ENCODE data around the gene POLR1E. TPM values are rescaled to one million over a fixed set of nuclear protein-coding genes. Genes with fewer than 3 reads are reported as not detected.
"Not testable (repeated sequence)": the region's sequence is repeated elsewhere in the genome, so short reads cannot be mapped to it uniquely, and the experiment has no call there.

Gene POLR1E
- total RNA-seq, 1 donor from 2014 or later: 38.6 TPM

DNA sequence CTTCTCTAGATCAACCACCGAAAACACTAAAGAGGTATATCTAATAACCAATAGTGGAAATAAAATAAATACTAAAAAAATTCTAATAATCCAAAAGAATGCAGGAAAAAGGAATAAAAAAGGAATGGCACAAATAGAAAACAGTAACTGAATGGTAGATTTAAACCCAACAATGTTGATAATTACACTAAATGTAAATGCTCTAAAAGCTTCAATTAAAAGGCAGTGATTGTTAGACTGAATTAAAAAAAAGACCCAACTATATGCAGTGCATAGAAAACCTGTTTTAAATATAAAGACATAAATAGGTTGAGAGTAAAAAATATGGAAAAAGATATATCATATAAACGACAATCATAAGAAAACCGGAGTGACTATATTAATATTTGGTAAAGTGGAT, 11.3 kb upstream of the POLR1E start:
- no peaks in the 10 kb centered on the region for H3K36me3 Mint-ChIP-seq
- H3K27ac Mint-ChIP-seq: no peak overlapping the region
- no peak for DNase-seq (ENCODE audit: low spot score)
- Histone ChIP-seq H3K4me1 (peaks cover 16% of the 10 kb centered on the region), H3K4me3 (no peak overlapping the region), H3K36me3 (no peaks in the 10 kb centered on the region), H2AFZ (replicated peaks) (no peak overlapping the region), H3K4me2 (no peak overlapping the region), H3K9ac (no peak overlapping the region), H3K27ac (no peak overlapping the region), H3K9me3 (ENCODE audit: low read depth) (peaks cover 8% of the 10 kb centered on the region), H4K20me1 (ENCODE audit: low read depth) (no peaks in the 10 kb centered on the region), H3F3A (ENCODE audit: low read depth) (peaks cover 32% of the 10 kb centered on the region), H3K27me3 (no peaks in the 10 kb centered on the region), H3K79me2 (ENCODE audit: low read depth) (no peaks in the 10 kb centered on the region)
- H3K4me1 Mint-ChIP-seq: peaks cover 18% of the 10 kb centered on the region
- peaks cover 14% of the 10 kb centered on the region for H3K27me3 Mint-ChIP-seq (ENCODE audit: insufficient read depth, low read depth)
- no peak overlapping the region for H3K4me3 Mint-ChIP-seq
- peaks cover 25% of the 10 kb centered on the region for H3K9me3 Mint-ChIP-seq
- no peak for TF ChIP-seq EZH2 (IDR thresholded peaks at IDR 0.05)
- TF ChIP-seq, protein P1, sequence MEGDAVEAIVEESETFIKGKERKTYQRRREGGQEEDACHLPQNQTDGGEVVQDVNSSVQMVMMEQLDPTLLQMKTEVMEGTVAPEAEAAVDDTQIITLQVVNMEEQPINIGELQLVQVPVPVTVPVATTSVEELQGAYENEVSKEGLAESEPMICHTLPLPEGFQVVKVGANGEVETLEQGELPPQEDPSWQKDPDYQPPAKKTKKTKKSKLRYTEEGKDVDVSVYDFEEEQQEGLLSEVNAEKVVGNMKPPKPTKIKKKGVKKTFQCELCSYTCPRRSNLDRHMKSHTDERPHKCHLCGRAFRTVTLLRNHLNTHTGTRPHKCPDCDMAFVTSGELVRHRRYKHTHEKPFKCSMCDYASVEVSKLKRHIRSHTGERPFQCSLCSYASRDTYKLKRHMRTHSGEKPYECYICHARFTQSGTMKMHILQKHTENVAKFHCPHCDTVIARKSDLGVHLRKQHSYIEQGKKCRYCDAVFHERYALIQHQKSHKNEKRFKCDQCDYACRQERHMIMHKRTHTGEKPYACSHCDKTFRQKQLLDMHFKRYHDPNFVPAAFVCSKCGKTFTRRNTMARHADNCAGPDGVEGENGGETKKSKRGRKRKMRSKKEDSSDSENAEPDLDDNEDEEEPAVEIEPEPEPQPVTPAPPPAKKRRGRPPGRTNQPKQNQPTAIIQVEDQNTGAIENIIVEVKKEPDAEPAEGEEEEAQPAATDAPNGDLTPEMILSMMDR (IDR thresholded peaks at IDR 0.05): no peak
- TF ChIP-seq EZH2phosphoT487 (IDR thresholded peaks at IDR 0.05): no peak

DNA sequence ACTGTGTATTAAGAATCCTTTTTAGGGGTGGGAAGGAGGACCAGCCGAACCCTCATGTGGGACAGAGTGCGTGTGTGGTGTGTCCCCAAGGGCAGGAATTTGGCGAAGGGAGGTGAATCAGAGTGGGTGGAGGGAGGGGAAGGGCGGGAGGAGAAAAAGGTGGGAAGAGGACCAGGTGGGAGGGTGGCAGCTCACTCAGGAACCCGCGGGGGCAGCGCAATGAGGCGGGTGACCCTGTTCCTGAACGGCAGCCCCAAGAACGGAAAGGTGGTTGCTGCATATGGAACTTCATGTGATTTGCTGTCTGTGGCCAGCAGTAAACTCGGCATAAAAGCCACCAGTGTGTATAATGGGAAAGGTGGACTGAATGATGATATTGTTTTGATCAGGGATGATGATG, 8.8 kb upstream of the POLR1E start:
- no peak overlapping the region for H3K4me3 Mint-ChIP-seq

DNA sequence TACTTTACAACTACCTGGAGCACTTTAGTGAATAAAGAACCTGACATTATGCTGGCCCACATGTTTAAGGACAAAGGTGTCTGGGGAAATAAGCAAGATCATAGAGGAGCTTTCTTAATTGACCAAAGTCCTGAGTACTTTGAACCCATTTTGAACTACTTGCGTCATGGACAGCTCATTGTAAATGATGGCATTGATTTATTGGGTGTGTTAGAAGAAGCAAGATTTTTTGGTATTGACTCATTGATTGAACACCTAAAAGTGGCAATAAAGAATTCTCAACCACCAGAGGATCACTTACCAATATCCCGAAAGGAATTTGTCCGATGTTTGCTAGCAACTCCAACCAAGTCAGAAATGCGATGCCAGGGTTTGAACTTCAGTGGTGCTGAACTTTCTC, 8.3 kb upstream of the POLR1E start:
- not testable (repeated sequence) for H3K79me2 ChIP-seq (ENCODE audit: low read depth); DNase-seq (ENCODE audit: low spot score); H3K4me3 ChIP-seq; H3K4me2 ChIP-seq; H3K27ac ChIP-seq; H3K36me3 ChIP-seq; H3K36me3 Mint-ChIP-seq; H3K9me3 ChIP-seq (ENCODE audit: low read depth); H3K27me3 ChIP-seq; H2AFZ ChIP-seq (replicated peaks); H4K20me1 ChIP-seq (ENCODE audit: low read depth); H3K4me3 Mint-ChIP-seq; H3K4me1 Mint-ChIP-seq; H3K4me1 ChIP-seq; H3K9ac ChIP-seq; H3K27ac Mint-ChIP-seq
- Mint-ChIP-seq H3K9me3 (peaks cover 24% of the 10 kb centered on the region), H3K27me3 (ENCODE audit: insufficient read depth, low read depth) (peaks cover 11% of the 10 kb centered on the region)
- H3F3A ChIP-seq (ENCODE audit: low read depth): peaks cover 18% of the 10 kb centered on the region

More for the DNA sequence above, 8.8 kb upstream of the POLR1E start:
- H3K4me1 ChIP-seq: peaks cover 6% of the 10 kb centered on the region
- no peaks in the 10 kb centered on the region for H3K36me3 ChIP-seq
- no peaks in the 10 kb centered on the region for H4K20me1 ChIP-seq (ENCODE audit: low read depth)
- no peak overlapping the region for H3K27ac Mint-ChIP-seq
- no peaks in the 10 kb centered on the region for H3K79me2 ChIP-seq (ENCODE audit: low read depth)
- H3K4me2 ChIP-seq: no peak overlapping the region
- no peak for DNase-seq (ENCODE audit: low spot score)
- H3K27me3 ChIP-seq: no peaks in the 10 kb centered on the region
- TF ChIP-seq EZH2phosphoT487 (IDR thresholded peaks at IDR 0.05): no peak
- no peak for TF ChIP-seq EZH2 (IDR thresholded peaks at IDR 0.05)
- TF ChIP-seq, protein P1 (IDR thresholded peaks at IDR 0.05): no peak
- no peak overlapping the region for H2AFZ ChIP-seq (replicated peaks)
- no peak overlapping the region for H3K4me3 ChIP-seq
- peaks cover 23% of the 10 kb centered on the region for H3F3A ChIP-seq (ENCODE audit: low read depth)
- peaks cover 8% of the 10 kb centered on the region for H3K9me3 ChIP-seq (ENCODE audit: low read depth)
- H3K9ac ChIP-seq: no peak overlapping the region
- no peaks in the 10 kb centered on the region for H3K36me3 Mint-ChIP-seq
- H3K27me3 Mint-ChIP-seq (ENCODE audit: insufficient read depth, low read depth): peaks cover 14% of the 10 kb centered on the region
- H3K27ac ChIP-seq: no peak overlapping the region
- H3K9me3 Mint-ChIP-seq: peaks cover 25% of the 10 kb centered on the region
- H3K4me1 Mint-ChIP-seq: peaks cover 12% of the 10 kb centered on the region

DNA sequence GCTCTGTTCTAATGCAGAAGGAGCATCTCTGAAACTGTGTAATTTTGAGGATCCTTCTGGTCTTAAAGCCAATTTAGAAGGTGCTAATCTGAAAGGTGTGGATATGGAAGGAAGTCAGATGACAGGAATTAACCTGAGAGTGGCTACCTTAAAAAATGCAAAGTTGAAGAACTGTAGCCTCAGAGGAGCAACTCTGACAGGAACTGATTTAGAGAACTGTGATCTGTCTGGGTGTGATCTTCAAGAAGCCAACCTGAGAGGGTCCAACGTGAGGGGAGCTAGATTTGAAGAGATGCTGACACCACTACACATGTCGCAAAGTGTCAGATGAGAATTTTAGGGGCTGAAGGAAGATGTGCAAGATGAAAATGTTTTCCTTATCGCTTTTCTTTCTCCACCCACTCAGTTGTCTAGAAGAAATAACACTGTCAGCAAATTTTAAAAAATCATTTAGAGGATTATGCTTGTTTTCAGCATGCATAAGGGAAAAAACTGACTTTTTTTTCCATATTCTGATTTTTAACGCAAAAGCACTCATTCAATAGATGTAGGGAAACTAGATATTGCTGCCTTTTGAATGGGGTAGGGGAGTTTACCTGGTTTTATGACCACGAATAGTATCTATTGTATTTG, 7.6 kb upstream of the POLR1E start:
- H3K9me3 Mint-ChIP-seq: peaks cover 22% of the 10 kb centered on the region
- DNase-seq (ENCODE audit: low spot score); H3K4me3 Mint-ChIP-seq: not testable (repeated sequence)

More for the DNA sequence above, 7.6 kb upstream of the POLR1E start:
- H3K4me3 ChIP-seq; H3K36me3 ChIP-seq; H3K9me3 ChIP-seq (ENCODE audit: low read depth); H3K79me2 ChIP-seq (ENCODE audit: low read depth); H3K27me3 ChIP-seq; H3K27ac Mint-ChIP-seq; H3K27me3 Mint-ChIP-seq (ENCODE audit: insufficient read depth, low read depth); H4K20me1 ChIP-seq (ENCODE audit: low read depth); H3K4me1 Mint-ChIP-seq; H3K4me1 ChIP-seq; H2AFZ ChIP-seq (replicated peaks); H3K9ac ChIP-seq; H3K4me2 ChIP-seq; H3K36me3 Mint-ChIP-seq; H3K27ac ChIP-seq: not testable (repeated sequence)
- peaks cover 11% of the 10 kb centered on the region for H3F3A ChIP-seq (ENCODE audit: low read depth)
